Stimulated activated CD8-positive, alpha-beta memory T cell treated with anti-CD3 and anti-CD28 coated beads, Interleukin-15, amount 100 ng/mL, for 48 hours (primary cell): ENCODE results near the gene ADD1.

Source experiments
- DNase-seq, 2 donors: peaks; one replicate each; pipeline ENCODE4 v3.0.0-alpha.2; 2020; ENCODE audit warnings: low read depth in 2 of 2

The ADD1 gene

DNA sequence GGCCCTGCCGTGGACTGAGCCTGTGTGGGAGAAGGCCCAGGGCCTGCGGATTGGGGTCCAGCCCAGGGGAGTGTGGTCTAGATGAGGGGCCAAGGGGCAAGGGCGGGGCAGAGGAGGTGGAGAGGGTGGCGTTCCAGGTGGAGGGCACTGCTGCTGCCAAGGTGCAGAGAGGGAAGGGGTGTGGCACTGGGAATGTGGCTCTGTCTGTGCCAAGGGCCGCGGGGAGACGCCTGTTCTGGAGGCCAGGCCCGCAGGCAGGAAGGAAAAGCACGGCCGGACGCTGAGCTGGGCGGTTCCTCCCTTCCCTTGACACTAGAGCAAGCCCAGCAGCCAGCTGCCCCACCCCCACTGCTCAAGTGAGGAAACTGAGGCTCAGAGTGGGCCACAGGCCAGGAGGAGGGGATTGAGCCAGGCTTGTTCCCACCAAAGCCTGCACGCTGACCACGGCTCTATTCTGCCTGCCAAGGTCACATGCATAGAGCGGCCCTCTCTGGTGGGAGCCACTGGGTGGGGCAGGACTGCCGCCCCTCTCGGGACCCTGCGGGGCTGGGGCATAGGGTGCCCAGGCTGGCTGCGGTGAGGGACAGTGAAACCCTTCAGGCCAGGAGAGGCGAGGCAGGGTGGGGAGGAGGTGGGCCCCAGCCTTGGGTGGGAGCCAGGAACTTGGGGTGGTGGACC, 37.8 kb upstream of the ADD1 start:
- no peak for DNase-seq

DNA sequence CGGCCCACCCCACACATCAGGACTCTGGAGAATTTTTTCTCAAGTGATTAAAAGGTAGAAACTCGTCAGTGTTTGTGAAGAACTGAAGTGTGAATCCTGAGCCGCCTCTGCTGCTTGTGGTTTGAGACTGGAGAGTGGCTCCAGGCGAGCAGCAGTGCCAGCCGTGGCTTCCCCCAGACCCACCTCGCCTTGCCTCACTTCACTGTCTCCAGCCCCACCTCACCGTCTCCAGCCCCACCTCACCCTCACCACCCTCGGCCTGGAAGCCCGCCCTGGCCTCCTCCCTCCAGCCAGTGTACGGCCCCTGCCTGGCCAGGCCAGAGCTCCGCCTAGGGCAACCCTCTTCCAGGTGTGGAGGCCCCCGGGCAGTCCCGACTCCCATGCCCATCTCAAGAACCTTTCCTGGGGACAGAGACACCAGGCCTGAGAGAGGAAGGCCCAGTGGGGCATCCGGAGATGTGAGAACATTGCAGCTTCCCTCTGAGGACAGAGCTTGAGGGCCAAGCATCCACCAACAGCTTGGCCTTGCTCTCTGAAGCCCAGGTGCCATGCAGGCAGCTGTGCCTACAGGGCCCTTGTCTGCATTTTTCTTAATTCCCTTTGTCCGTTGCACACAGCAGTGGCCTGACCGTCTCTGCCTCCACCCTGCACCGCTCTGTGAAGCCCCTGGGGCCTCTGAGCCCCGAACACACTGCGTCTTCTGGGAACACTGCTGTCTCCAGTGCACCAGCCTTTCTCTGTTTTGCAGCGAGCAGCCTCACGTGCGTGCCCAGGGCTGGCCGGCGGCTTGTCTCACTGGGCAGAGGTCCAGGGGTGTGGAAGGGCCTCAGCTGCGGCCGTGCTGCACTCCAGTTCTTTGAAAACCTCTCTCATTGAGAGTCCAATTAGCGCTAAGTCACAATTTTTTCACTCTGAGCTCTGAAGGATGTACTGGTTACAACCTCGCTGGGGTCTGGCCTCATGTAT, 37.0 kb upstream of the ADD1 start:
- no peak for DNase-seq

DNA sequence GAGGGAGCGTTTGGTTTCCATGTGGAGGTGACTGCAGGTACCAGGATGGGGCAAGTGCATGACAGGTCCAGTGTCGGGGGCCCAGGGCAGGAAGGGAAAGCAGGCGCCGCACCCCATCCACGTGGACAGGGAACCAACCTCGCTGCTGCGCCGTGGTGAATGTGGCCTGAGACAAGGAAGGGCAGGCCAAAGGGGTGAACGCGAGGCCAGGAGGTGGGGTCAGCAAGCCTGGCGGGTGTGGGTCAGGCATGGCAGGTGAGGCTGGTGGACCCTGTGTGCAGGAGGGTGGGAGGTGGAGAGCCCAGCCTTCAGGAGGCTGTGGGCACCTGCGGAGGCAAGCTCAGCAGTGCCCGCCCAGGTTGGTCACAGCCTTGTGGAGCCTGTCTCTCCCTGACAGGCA, 36.1 kb upstream of the ADD1 start:
- no peak for DNase-seq

DNA sequence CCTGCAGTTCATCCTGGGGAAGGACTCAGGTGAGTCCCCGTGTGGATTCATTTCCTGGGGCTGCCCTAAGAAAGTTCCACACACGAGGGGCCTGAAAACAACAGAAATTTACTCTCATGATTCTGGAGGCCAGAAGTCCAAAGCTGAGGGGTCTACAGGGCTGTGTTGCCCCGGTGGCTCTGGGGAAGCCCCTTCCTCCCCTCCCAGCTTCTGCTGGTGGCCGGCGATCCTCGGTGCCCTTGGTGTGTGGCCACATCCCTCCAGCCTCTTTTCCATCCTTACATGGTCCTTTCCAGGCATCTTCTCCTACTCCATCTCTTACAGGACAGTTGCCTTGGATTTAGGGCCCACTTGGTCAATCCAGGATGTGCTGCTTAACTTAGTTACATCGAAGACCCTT, 35.6 kb upstream of the ADD1 start:
- no peak for DNase-seq

DNA sequence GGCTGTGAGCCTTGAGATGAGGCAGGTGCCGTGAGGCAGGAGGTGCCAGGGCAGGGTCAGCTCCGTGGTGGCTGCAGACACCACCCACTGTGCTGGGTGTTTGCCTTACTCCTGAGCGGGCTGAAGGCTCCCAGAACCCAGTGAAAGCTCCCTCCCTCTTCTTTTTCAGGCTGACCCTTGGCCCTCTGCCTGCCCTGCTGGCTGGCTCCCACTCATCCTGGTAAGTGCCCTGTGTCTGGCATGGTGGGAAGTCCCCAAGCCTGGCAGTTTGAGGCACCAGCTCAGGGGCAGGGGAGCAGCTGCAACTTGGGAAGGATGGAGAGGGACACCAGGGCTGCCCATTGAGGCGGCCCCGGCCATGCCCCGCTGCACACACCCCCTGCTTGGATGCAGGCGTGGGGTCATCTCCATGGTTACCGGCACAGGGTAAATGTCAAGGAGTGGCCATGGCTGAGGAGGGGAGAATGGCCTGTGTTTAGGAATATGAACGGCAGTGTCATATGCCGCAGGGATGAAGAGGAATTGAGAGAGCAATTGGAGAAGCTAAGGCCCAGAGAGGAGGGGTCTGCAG, 33.9 kb upstream of the ADD1 start:
- DNase-seq = no peak

DNA sequence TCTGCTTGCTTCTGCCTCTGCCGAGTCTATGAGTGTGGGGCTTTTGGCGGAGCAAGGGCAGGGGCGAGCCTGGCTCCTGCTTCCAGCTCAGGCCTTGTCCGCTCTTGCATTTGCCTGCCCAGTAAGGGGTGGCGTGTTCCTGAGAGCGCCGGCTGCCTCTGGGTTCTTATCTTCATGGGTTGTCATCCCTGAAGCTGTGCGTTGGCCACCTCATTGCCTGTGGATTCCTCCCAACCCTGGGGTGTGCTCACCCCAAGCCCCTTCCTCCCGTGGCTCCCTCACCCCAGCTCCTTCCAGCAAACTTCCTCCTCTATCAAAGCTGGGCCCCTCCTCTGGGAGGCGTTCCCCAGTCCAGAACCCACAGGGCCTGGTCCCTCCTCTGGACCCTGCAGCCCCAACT, 33.3 kb upstream of the ADD1 start:
- no peak for DNase-seq

DNA sequence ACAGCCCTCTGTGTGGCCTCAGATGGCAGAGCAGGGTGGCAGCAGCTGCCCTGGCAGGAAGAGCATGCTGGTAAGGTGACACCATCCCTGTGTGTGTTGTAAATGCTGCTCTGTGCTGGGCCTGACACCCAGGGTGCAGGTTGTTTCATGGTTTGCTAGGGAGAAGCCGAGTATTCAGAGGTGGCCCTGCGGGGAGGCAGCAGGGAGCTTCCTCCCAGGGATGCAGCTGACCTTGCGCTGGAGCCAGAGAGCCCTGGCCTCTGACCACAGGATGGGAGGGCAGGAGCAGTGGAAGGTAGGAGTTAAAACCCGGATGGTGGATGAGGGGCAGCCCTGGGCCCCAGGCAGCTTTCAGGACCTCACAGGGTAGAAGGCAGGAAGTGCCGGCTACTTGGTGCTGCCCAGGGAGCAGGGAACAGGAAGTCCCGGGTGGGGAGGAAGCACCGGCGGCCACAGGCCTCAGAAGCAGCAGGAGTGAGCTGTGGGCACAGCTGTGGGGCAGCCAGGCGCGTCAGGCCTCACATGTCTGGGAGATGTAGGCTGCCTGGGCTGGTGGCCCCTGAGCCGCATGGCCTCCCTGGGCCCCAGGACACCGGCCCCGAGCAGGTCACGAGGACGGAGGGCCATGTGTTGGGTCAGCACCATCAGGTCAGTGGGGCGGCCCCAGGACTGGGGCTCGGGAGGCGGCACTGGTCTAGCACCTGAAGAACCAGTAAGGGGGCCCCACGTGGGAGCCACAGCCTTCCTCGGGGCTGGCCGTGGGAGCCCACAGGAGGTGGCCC, 31.6 kb upstream of the ADD1 start:
- peak; percentile 52 to 56 for DNase-seq

DNA sequence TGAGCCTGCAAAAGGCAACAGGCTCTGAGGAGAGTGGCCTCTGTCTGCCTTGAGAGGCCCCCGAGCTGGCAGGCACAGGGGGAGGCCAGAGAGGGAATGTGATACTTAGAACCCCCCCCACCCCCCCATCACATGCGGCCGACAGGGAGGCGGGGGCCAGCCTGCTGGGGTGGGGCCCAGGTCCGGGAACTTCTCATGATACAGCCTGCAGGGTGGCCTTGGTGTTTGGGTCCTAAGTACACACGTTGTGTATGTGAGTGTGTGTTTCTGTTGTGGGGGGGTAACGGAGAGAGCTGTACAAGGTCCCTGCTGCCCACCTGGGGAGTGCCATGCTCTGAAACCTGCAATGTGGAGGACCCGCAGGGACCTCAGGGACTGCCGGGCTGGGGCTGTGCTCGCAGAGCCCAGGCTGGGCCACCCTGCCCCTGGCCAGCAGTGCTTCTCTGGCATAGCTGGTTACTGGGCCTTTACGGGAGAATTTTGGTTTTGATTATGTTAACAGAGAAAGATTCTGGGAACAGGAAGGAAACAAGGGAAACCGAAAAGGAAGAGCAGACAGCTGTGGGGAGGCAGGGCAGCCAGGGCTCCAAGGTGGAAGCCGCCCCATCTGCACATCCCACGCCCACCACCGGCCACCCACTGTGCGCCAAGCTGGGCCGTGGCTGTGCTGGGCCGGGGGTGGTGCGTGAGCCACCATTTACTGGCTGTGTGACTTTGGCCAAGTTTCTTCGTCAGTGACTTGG, 30.9 kb upstream of the ADD1 start:
- DNase-seq = no peak

DNA sequence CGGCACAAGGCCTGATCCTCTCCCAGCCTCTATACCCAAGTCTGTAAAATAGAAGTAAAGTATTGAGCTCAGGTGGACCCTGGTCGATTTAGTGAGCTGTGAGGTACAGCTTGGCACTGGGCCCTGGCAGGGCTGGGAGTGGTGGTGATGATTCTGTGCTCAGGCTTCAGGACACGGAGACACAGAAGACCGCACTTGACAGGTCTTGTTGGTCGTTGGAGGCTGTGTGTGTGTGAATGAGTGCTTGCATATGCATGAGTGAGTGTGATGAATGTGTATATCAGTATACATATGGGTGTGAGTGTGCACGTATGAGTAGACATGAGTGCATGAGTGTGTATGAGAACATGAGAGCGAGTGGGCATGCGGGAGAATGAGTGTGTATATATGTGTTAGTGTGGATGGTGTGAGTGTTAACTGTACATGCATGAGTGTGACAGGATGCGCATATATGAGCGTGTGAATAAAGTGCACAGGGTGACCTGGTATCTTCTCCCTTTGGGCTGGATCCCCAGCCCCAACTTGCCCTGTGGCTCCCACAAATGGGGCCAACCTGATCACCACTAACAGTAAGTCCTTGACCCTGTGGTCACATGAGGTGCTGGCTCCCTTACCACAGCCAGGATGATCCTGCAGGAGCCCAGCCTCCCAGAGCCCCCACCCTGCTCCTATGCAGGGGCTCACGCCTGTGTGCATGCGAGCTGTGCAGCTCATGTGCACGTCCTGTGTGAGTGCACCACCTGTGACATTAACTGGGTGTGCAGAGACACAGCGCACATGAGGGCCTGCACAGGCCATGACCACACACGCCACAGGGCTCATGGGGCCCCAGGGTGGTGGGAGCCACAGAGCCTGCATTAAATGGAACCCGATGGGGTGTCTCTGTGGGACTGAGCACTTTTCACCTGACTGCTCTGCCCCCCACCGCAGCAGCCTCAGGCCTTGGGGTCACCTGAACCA, 29.9 kb upstream of the ADD1 start:
- DNase-seq = no peak

DNA sequence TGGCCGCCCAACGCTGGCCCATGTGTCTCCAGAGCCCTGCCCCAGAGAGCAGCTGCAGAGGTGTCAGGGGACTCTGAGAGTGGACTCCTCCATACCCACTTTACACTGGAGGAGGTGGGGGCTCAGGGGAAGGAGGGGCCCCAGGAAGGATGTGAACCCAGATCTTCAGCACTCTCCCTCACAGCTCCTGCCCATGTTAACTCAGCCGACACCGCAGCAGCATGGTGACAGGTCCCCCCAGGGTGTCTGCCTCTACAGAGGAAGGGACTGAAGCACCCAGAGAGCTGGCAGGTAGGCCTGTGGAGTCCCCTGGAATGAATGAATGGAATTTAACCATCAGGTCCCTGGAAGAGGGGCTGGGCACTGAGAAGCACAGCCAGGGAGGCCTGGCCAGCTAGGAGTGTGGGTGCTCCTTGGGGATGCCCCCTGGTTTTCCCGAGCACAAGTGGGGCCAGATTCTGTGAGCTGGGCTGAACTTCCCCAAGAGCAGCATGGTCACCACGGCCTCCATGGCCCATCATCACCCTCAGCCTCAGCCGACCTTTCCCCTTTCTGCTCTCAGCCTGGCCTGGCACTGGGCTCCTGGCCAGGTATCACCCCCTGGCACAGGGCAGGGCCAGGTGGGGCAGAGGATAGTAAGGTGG, 28.9 kb upstream of the ADD1 start:
- no peak for DNase-seq

DNA sequence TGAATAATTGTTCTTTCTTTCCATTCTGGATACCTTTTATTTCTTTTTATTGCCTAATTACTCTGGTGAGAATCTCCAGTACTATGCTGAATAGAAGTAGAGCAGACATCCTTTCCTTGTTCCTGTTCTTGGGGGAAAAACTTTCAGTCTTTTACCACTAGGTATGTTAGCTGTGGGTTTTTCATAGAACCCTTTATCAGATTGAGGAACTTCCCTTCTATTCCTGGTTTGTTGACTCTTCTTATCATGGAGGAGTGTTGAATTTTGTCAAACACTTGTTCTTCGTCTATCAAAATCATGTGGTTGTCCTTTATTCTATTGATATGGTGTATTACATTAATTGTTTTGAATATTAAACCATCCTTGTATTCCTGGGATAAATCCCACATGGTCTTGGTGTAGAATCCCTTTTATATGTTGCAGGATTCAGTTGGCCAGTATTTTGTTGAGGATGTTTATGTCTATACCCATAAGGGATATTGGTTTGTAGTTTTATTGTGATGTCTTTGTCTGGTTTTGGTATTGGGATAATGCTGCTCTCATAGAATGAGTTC, 27.2 kb upstream of the ADD1 start:
- no peak for DNase-seq

DNA sequence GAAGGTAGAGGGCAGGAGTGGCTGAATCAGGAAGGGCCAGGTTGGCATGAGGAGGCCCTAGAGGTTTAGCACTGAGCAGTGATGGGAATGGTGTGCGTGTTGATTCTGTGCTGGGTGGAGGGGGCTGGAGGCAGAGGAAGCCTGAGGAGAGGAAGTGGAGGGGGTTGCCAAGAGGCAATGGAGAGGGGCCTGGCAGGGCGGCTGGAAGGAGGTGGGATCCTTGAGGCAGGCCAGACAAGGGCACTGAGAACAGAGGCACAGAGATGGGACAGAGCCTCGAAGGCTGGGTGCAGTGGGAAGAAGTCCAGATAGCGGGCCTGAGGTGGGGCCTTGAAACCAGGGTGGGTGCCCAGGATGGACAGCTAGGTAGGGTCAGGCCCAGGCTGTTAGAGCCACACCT, 26.5 kb upstream of the ADD1 start:
- no peak for DNase-seq

DNA sequence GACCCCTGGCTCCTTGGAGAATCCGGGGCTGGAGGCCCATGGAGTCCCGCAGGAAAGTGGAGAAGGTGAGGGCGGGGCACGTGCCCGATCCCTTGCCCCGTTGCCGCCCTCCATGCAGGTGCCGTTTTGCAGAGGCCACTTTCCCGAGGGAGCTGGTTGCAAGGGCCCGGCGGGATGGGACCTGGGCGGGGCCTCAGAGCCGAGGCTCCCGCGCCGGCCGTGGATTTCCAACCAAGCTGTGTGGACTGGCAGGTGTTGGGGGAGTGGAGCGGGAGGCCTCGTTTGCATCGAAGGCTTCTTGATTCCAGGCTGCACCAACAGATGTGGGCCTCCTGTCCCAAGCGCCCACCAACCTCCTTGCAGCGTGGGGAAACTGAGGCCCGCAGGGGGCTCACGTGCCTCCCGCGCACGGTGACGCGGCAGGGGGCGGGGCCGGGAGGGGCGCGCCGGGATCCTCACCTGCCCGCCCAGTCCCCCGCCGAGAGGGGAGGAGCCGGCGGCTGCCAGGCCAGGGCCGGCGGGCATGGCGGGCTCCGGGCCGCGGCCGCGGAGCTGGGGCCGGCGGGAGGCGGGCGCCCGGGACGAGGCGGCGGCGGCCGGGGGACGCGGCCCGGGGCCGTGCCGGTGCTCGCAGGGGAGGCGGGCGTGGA, 25.8 kb upstream of the ADD1 start:
- no peak for DNase-seq

DNA sequence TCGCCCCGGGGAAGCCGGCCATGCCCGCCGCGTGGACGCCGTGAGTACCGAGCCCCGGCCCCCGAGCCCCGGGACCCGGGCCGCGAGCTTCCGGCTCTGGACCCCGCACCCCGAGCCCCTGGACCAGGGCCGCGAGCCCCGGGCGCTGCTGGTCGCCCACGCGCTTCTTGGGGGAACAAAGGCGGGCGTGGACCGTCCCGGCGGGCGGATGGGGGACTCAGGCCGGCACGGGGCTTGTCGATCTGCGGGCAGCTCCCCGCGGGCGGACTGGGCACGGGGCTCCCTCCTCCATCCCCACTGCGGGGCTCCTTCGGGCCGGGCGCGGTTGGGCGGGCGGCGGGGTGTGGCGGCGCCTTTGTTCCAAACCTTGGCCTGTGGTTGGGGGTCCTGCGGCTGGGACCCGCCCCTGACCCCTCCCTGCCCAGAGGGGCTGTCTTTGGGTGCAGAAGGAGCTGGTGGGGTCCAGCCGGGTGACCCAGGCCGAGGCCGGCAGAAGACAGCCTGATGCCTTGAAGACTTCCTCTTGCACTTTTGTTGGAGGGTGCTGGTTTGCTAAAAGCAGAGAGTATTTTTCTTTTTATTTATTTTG, 25.2 kb upstream of the ADD1 start:
- no peak for DNase-seq

DNA sequence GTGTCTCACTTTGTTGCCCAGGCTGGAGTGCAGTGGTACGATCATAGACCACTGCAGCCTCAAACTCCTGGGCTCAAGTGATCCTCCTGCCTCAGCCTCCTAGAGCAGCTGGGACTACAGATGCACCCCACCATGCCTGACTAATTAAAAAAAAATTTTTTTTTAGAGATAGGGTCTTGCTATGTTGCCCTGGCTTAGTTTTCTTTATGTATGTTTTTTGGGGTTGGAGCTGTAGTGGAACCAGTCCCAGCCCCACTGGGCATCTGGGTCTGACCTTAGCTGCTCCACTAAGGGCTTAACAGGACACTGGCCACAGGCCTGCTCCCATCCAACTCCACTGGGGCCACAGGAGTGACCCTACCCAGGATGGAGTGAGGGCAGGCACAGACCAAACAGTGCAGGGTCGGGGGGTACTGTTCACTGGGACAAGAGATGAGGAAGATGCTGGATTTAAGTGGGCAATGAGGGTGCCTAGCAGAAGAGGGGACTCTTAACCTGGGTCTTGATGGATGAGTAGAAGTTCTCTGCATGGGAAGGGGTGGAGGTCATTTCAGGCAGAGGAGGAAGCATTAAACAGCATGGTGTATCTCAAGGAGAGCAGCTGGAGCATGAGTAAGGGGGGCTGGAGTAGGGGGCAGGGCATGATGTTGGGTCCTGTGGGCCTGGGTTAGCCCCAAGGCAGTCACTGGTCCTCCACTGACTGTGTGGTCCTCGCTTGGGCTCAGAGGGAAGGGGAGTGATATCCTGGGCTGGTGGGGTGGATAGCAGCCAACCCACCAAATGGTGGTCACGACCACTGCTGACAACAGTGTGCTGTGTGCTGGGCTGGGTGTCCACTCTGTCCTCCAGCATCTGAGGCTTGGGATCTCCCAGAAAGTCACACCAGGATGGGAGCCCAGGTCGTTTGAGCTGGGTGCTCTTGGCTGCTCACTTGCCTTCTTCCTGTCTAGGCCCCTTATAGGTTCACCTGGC, 24.1 kb upstream of the ADD1 start:
- DNase-seq = no peak

DNA sequence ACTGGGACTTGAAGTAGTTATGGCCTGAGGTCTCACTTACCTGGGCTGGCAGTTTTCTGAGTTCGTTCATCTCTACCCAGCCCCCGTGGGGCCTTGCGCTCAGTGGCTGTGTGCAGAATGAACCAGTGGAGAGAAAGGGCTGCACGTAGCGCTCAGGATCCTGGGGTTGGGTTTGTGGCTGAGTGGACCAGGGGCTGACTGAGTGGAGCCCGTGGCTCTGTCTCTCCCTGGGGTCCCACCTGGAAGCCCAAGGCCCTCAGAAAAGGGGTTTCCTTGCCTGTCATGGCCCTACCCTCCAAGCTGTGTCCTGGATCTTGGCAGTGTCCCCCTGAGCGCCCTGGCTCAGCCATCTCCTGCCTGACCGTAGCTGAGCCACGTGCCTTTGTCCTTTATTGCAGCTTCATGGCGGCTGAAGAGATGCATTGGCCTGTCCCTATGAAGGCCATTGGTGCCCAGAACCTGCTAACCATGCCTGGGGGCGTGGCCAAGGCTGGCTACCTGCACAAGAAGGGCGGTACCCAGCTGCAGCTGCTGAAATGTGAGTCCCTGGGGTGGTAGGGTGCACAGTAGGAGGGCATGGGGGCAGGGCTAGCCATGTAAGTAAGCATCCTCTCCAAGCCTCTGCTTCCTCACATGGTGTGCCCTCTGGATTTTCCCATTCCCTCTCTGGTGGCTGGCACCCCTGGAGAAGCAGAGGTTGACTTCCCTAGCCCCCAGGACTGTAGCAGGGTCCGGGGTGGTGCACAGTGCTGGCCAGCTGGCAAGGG, 23.2 kb upstream of the ADD1 start:
- DNase-seq = no peak
